Prostate gland (tissue), 2 donors: ENCODE results near the gene FRMD1.

Experiments
- CTCF ChIP-seq, 4 experiments: fragments of 200-600 bp in 2 of 4; fragments of 450-650 bp in 2 of 4; sonication (generic) in 2 of 4; IDR thresholded peaks; 1 replicate in 3 of 4; 2 replicates in 1 of 4; pipeline ENCODE4 v1.5.1; 2016 to 2019; ENCODE audit warnings: antibody characterized with exemption in 4 of 4, mild to moderate bottlenecking in 2 of 4, moderate library complexity in 2 of 4
- POLR2A ChIP-seq: fragments of 450-650 bp; IDR thresholded peaks from one replicate; pipeline ENCODE4 v1.6.1; 2016; ENCODE audit warnings: antibody characterized with exemption, mild to moderate bottlenecking
- POLR2AphosphoS5 ChIP-seq: sonication (generic); formaldehyde crosslinking; IDR thresholded peaks from one replicate; pipeline ENCODE4 v1.6.1; 2017; ENCODE audit warnings: antibody characterized with exemption

- TF ChIP-seq CTCF (IDR thresholded peaks at IDR 0.05) (no peak), POLR2A (no peak), POLR2AphosphoS5 (no peak)
Observed at GRCh38 chr6:168122521-168122920, 43.5 kb upstream of the FRMD1 start.
